Body of pancreas (tissue), 4 donors: Measurements from ENCODE around the gene IL10.

Source experiments
- POLR2A ChIP-seq, 3 donors: fragments of 450-650 bp; IDR thresholded peaks; one replicate each; pipeline ENCODE4 v1.6.1; 2016; ENCODE audit warnings: antibody characterized with exemption in 3 of 3, mild to moderate bottlenecking in 2 of 3
- TF ChIP-seq, protein P1 (sequence below), 7 experiments: fragments of 450-650 bp in 4 of 7; fragments of 200-600 bp in 3 of 7; sonication (generic) in 3 of 7; IDR thresholded peaks; one replicate each; pipeline ENCODE4 v1.5.1; 2016 to 2019; ENCODE audit warnings: antibody characterized with exemption in 7 of 7

DNA sequence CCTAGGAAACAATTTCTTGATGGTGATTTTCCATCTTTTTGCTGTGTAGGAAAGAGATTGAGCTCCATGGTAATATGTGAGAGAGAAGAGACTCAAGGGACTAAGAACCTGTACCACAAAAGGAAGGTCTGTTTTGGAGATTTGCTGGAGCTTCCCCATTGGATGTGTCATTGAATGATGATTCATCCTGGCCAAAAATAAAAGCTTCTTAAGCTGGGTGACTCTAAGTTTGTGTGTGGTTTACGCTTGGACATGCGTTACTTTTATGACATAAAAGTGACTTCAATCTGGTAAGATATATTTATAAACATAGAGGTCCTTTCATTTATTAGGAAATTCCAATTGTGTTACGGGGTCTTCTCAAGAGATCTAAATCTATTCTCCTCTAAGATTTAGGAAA lies 19.2 kb downstream of the IL10 start:
- no peak for TF ChIP-seq POLR2A (IDR thresholded peaks at IDR 0.05)
- TF ChIP-seq, protein P1, sequence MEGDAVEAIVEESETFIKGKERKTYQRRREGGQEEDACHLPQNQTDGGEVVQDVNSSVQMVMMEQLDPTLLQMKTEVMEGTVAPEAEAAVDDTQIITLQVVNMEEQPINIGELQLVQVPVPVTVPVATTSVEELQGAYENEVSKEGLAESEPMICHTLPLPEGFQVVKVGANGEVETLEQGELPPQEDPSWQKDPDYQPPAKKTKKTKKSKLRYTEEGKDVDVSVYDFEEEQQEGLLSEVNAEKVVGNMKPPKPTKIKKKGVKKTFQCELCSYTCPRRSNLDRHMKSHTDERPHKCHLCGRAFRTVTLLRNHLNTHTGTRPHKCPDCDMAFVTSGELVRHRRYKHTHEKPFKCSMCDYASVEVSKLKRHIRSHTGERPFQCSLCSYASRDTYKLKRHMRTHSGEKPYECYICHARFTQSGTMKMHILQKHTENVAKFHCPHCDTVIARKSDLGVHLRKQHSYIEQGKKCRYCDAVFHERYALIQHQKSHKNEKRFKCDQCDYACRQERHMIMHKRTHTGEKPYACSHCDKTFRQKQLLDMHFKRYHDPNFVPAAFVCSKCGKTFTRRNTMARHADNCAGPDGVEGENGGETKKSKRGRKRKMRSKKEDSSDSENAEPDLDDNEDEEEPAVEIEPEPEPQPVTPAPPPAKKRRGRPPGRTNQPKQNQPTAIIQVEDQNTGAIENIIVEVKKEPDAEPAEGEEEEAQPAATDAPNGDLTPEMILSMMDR (IDR thresholded peaks at IDR 0.05) = no peak
